ENCODE data around the gene CACNA1H. TPM values are rescaled to one million over a fixed set of nuclear protein-coding genes. Genes with fewer than 3 reads are reported as not detected.
A peak's percentile ranks its signal among the peaks of the same experiment; 100 is the strongest.

CACNA1H gene
- total and polyA plus RNA-seq, 11 donors = 1.6 to 14.6 (median 3.2) TPM

DNA sequence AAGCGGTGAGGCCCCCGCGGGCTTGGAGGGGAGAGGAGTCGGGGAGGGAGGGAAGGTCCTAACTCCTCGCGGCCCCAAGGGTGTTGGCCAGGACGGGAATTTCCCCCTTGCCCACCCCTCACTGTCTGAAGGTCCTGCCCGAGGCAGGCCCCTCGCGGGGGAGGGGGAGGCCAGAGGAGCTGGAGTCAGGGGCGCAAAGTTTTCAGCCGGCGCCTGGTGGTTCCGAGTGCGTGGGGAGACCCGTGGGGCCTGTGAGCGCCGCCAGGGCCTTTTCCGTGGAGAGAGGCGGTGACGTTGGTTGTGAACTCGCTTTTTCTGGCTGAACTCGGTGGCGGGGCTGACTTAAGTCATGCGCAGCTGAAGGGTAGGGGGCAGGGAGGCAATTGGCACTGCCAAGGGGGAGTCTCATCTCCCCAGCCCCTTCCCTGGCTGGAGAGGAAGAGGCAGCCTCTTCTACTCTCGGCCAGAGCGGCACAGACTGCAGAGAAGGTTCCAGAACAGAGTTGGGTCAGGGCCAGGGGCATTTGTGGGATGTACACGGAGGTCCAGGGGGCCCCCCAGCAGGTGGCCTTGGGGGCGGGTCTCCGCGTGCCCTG is 1.5 kb downstream of the CACNA1H start:
- H3K36me3 ChIP-seq = no peaks in the 10 kb centered on the region
- peak overlapping the region; percentile 9 to 54 (median 44) for H3K4me3 ChIP-seq
- DNase-seq (peak in 2 of 5 donors; percentile 44 to 45), ATAC-seq (peak in 1 of 4 donors; percentile 8)
- H3K27ac ChIP-seq = peak overlapping the region in 7 of 12 donors; percentile 13 to 90 (median 52)
- H3K27me3 ChIP-seq = peaks cover 23 to 59% (median 44%) of the 10 kb centered on the region in 9 donors
- no peak for TF ChIP-seq CTCF (IDR thresholded peaks at IDR 0.05)
- TF ChIP-seq POLR2A (IDR thresholded peaks at IDR 0.05) = no peak
- peaks cover 0 to 34% (median 4%) of the 10 kb centered on the region in 12 donors for H3K4me1 ChIP-seq
- WGBS, 4 donors = 37 to 47% (median 44%) methylated on average over 18 to 31 of the region's 31 CpGs
- no peaks in the 10 kb centered on the region for H3K9me3 ChIP-seq
- intact Hi-C loops (cut with DNase I) = no loop called here

GRCh38 chr16:1154887-1155331 is 2.0 kb downstream of the CACNA1H start:
- Histone ChIP-seq H3K27me3 (peaks cover 25 to 64% (median 44%) of the 10 kb centered on the region in 9 donors), H3K4me3 (peak overlapping the region in 10 of 12 donors; percentile 20 to 54 (median 45)), H3K9me3 (no peaks in the 10 kb centered on the region), H3K36me3 (no peaks in the 10 kb centered on the region), H3K4me1 (peaks cover 0 to 39% (median 7%) of the 10 kb centered on the region in 12 donors), H3K27ac (peak overlapping the region in 5 of 12 donors; percentile 38 to 90 (median 59))
- TF ChIP-seq CTCF (IDR thresholded peaks at IDR 0.05) = no peak
- no peak for TF ChIP-seq POLR2A (IDR thresholded peaks at IDR 0.05)
- intact Hi-C loops (cut with DNase I) = no loop called here
- DNase-seq (no peak), ATAC-seq (no peak)
- 74 to 80% (median 77%) methylated on average over 23 of the region's 23 CpGs for WGBS, 4 donors

DNA sequence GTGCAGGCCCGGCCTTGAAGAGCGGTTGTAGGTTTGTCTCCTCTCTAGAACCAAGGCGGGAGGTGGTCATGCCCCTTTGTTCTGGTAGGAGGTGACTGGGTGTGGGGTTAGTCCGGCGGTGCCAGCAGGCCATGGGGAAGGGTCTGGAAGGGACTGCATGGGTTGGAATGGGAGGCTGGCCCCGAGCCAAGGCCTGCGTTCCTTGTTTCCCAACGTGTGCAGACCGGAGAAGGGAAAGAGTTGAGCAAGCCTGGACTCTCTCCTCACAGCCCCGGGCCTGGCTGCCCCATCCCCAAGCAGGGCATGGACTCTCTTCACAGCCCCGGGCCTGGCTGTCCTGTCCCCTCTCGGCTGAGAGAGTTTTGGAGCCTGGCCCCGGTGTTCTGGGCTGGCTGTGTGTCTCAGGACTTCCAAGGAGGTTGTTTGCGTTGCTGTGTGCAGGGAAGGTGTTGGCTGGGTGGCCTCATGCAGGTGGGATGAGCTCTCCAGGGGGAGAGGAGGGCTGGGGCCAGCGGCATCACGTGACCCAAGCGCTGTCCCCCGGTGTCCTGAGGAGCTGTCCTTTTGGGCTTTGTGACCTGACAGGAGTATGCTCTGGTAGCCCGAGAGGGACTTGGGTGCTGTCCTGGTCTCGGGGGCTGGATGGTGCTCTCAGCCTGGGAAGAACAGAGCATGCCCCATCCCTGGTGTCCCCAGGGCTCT is 2.6 kb downstream of the CACNA1H start:
- DNase-seq (no peak), ATAC-seq (no peak)
- Histone ChIP-seq H3K36me3 (no peaks in the 10 kb centered on the region), H3K9me3 (no peaks in the 10 kb centered on the region), H3K27me3 (peaks cover 25 to 69% (median 44%) of the 10 kb centered on the region in 9 donors), H3K4me3 (peak overlapping the region in 5 of 12 donors; percentile 43 to 54 (median 49)), H3K4me1 (peaks cover 0 to 45% (median 8%) of the 10 kb centered on the region in 12 donors), H3K27ac (peak overlapping the region in 3 of 12 donors; percentile 59 to 90 (median 74))
- intact Hi-C loops (cut with DNase I) = no loop called here
- WGBS, 4 donors = 59 to 71% (median 69%) methylated on average over 16 to 20 of the region's 20 CpGs
- TF ChIP-seq CTCF (IDR thresholded peaks at IDR 0.05) (no peak), POLR2A (IDR thresholded peaks at IDR 0.05) (no peak)

All from heart left ventricle (tissue), 16 donors.